Panc1 (cell line): Measurements from ENCODE around the gene AP1B1. TPM values are rescaled to one million over a fixed set of nuclear protein-coding genes. Genes with fewer than 3 reads are reported as not detected.

Experiments
- ATAC-seq: fragments of 200-7000 bp; cut with Tn5 transposase; 2 replicates; pipeline ENCODE4 v1.9.1; 2020; ENCODE audit warnings: mild to moderate bottlenecking, moderate library complexity
- BruUV-seq: library from RNA; stranded (reverse); fragments of 400-500 nt; replicated peaks from 2 replicates; lab custom pipeline; 2021; lab: Mats Ljungman, UMichigan
- CTCF ChIA-PET: fragments of 300-600 bp; sonication (Branson Sonifier 250); formaldehyde crosslinking; loops from one replicate; lab custom pipeline; 2022; ENCODE audit warnings: antibody characterized with exemption; lab: Charles Lee
- POLR2A ChIA-PET: fragments of 300-600 bp; sonication (Branson Sonifier 250); formaldehyde crosslinking; loops from one replicate; lab custom pipeline; 2022; ENCODE audit warnings: antibody characterized with exemption; lab: Charles Lee
- DNase-seq: peaks from one replicate; pipeline ENCODE4 v3.0.0-alpha.2; 2010; ENCODE audit warnings: low read depth, low spot score
- H3K27ac ChIP-seq: 2 replicates; pipeline ENCODE4 v1.5.1; 2011; ENCODE audit warnings: mild to moderate bottlenecking, low read length, inconsistent platforms
- H3K27me3 ChIP-seq: fragments of 200-500 bp; sonication (Bioruptor generic); 2 replicates; pipeline ENCODE4 v1.6.0; 2014; ENCODE audit warnings: low read length, inconsistent platforms; ENCODE audit not compliant: control insufficient read depth, insufficient read depth
- H3K36me3 ChIP-seq: fragments of 200-500 bp; sonication (Bioruptor generic); 2 replicates; pipeline ENCODE4 v1.5.1; 2014; ENCODE audit warnings: inconsistent platforms, mild to moderate bottlenecking, low read length, moderate library complexity; ENCODE audit not compliant: control insufficient read depth, insufficient read depth
- H3K4me1 ChIP-seq: 2 replicates; pipeline ENCODE4 v1.5.1; 2011; ENCODE audit warnings: inconsistent platforms, mild to moderate bottlenecking, low read length, moderate library complexity; ENCODE audit not compliant: control insufficient read depth, insufficient read depth
- H3K4me3 ChIP-seq, 2 experiments: 2 replicates each; pipeline ENCODE4 v1.5.1; 2011 to 2012; ENCODE audit warnings: low read depth in 2 of 2, low read length in 2 of 2, mild to moderate bottlenecking in 2 of 2, inconsistent platforms in 1 of 2, moderate library complexity in 1 of 2
- H3K9me3 ChIP-seq: fragments of 200-500 bp; sonication (Bioruptor generic); 2 replicates; pipeline ENCODE4 v1.5.1; 2014; ENCODE audit warnings: low read depth, mild to moderate bottlenecking, inconsistent platforms, low read length, moderate library complexity; ENCODE audit not compliant: control insufficient read depth, insufficient read depth
- CTCF ChIP-seq: fragments of 450-650 bp; IDR thresholded peaks from 2 replicates; pipeline ENCODE4 v1.5.1; 2017; ENCODE audit warnings: mild to moderate bottlenecking
- POLR2AphosphoS5 ChIP-seq: IDR thresholded peaks from 2 replicates; pipeline ENCODE4 v1.6.1; 2012; ENCODE audit warnings: mild to moderate bottlenecking, low read depth, low read length, moderate library complexity
- REST ChIP-seq, 2 experiments: IDR thresholded peaks; 2 replicates each; pipeline ENCODE4 v1.6.1; 2011 to 2012; ENCODE audit warnings: low read depth in 2 of 2, control low read depth in 1 of 2, low read length in 1 of 2, mild to moderate bottlenecking in 1 of 2, moderate library complexity in 1 of 2; ENCODE audit not compliant: insufficient read depth in 1 of 2
- SIN3A ChIP-seq: IDR thresholded peaks from 2 replicates; pipeline ENCODE4 v1.6.1; 2012; ENCODE audit warnings: low read depth, mild to moderate bottlenecking, low read length, moderate library complexity, borderline replicate concordance; ENCODE audit not compliant: insufficient read depth
- TCF7L2 ChIP-seq: IDR thresholded peaks from 2 replicates; pipeline ENCODE4 v1.6.1; 2011; ENCODE audit warnings: mild to moderate bottlenecking, low read depth, low read length, inconsistent platforms
- in situ Hi-C: cut with HindIII; loops from 2 replicates; pipeline ENCODE4 v1.10.0; 2016; ENCODE audit warnings: low sequenced_read_pairs, low pct_unique_long_range_greater_than_20kb
- intact Hi-C: fragments of 100-400 bp; cut with micrococcal nuclease; formaldehyde crosslinking; loops from one replicate; pipeline ENCODE4 v1.10.0; 2022; ENCODE audit not compliant: unreplicated experiment
- total RNA-seq: library from RNA; stranded (reverse); gene quantifications from one replicate; pipeline ENCODE4 v1.2.1, GENCODE V29; 2021; ENCODE audit not compliant: unreplicated experiment

AP1B1 gene
- total RNA-seq, 1 experiment from 2014 or later = 48.6 TPM

GRCh38 chr22:29308148-29308790, 80.1 kb downstream of the AP1B1 start:
- H3K4me3 ChIP-seq = peak overlapping the region; percentile 66 to 75
- intact Hi-C loops = no loop called here

GRCh38 chr22:29307596-29308147, 80.7 kb downstream of the AP1B1 start:
- Histone ChIP-seq H3K4me3 (peak overlapping the region; percentile 66 to 75), H3K27ac (peak overlapping the region; percentile 86), H3K27me3 (no peaks in the 10 kb centered on the region), H3K9me3 (no peaks in the 10 kb centered on the region), H3K4me1 (peaks cover 31% of the 10 kb centered on the region), H3K36me3 (no peaks in the 10 kb centered on the region; the same call in 1 of the 2 replicates)
- intact Hi-C loops (no loop called here), in situ Hi-C loops (no loop called here)
- no TSS peak for BruUV-seq
- ChIA-PET POLR2A (no interaction called here), CTCF (no interaction called here)
- no peak for DNase-seq
- no peak for TF ChIP-seq CTCF
- TF ChIP-seq REST (IDR thresholded peaks at IDR 0.05; ENCODE audit: insufficient read depth in 1 of 2, low read depth in 2 of 2, low read length in 1 of 2) = no peak
- no peak for TF ChIP-seq SIN3A
- TF ChIP-seq TCF7L2 = no peak
- no peak for TF ChIP-seq POLR2AphosphoS5
- ATAC-seq = no peak

More at GRCh38 chr22:29308148-29308790, 80.1 kb downstream of the AP1B1 start:
- Histone ChIP-seq H3K27me3 (no peaks in the 10 kb centered on the region), H3K27ac (peak overlapping the region; percentile 86), H3K36me3 (no peaks in the 10 kb centered on the region; the same call in 1 of the 2 replicates), H3K9me3 (no peaks in the 10 kb centered on the region), H3K4me1 (peaks cover 25% of the 10 kb centered on the region)
- BruUV-seq = no TSS peak
- ChIA-PET POLR2A (no interaction called here), CTCF (no interaction called here)
- TF ChIP-seq SIN3A (no peak), CTCF (no peak), POLR2AphosphoS5 (no peak), TCF7L2 (no peak), REST (IDR thresholded peaks at IDR 0.05; ENCODE audit: insufficient read depth in 1 of 2, low read depth in 2 of 2, low read length in 1 of 2) (no peak)
- in situ Hi-C loops = no loop called here
- ATAC-seq = no peak
- DNase-seq = no peak
